ENCODE measurements around the gene AGTR1. TPM values are rescaled to one million over a fixed set of nuclear protein-coding genes. Genes with fewer than 3 reads are reported as not detected.

The AGTR1 gene
- total RNA-seq: 0.31 TPM

GRCh38 chr3:148697306-148698189 is at the start of gene AGTR1:
TSS of gene AGTR1 (plus strand) at chr3:148697903. CDS start at chr3:148741036, 43,133 bp downstream.

Small RNAs within 50 kb of the gene (small RNA-seq; reads per million reads assigned to genes)
- not detected for gene RPL38P1 (ENCODE audit: low replicate concordance)

Other genes with a start within 250 kb of the AGTR1 start
- gene CPB1, start 129.9 kb downstream of the AGTR1 start, total RNA-seq: not detected
- not detected for gene CPA3, start 167.4 kb downstream of the AGTR1 start, total RNA-seq